Measurements from ENCODE around the gene PARD3B. TPM values are rescaled to one million over a fixed set of nuclear protein-coding genes. Genes with fewer than 3 reads are reported as not detected.

The PARD3B gene
- total and polyA plus RNA-seq, 2 of the 4 experiments (the other 2 are of a cell fraction): 3.3 to 15.6 TPM

DNA sequence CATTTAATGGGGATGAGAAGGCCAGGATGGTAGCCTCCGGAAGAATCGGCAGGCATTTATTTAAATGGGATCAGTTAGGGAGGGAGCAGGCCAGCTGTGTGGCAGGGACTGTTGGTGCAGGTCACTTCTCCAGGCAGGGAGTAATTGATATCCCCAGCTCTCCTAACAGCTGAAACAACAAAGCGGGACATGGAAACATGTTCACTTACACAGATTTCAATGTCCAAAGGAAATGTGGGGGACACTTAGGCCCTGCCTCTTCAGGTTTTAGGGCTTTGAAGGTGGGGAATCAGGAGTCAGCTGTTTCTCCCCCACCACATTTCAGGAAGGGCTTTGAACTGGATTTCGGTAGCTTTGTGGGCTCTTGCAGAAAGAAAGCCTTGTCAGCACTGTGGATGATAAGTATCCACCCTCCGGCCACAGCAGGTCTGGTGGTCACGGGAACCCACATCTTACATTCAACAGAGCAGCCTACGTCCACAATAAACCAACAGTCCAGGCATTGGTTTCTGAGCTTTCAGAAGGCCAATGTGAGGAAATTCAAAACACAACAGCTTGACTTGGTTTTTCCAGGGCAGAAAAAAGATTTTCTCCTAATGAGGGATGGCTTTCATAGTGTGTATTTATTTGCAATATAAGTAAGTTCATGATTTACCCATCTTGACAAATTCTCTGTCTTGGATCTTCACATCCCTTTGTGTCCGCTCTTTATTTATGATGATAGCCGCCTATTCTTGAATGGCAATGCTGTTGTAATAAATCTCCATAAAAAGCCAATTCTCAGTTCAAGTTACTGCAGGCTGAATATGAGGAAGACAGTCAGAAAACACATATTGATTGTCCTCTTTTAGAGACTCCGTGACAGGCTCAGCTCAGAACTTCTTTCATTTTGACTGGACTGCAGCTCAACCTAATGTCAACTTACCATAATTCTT is 1040.4 kb downstream of the PARD3B start:
- Histone ChIP-seq H3K4ac (ENCODE audit: low read depth, low read length) (no peak overlapping the region), H4K5ac (ENCODE audit: low read depth, low read length) (no peak overlapping the region), H4K8ac (ENCODE audit: low read depth in 2 of 2, low read length in 2 of 2) (no peak overlapping the region), H3K4me3 (ENCODE audit: insufficient read depth, low read depth, low read length) (no peak overlapping the region), H3K27me3 (ENCODE audit: control insufficient read depth, insufficient read depth, low read length) (no peaks in the 10 kb centered on the region), H2AK9ac (replicated peaks; ENCODE audit: low read depth, low read length, poor library complexity) (no peak overlapping the region), H2BK5ac (ENCODE audit: low read depth, low read length, poor library complexity, severe bottlenecking) (no peak overlapping the region), H2AK5ac (ENCODE audit: low read depth, low read length) (no peak overlapping the region), H3K14ac (replicated peaks; ENCODE audit: low read depth, low read length) (no peak overlapping the region), H3K9ac (ENCODE audit: low read depth, low read length) (no peak overlapping the region), H3K36me3 (ENCODE audit: control insufficient read depth, insufficient read depth, low read length) (no peaks in the 10 kb centered on the region), H2BK20ac (ENCODE audit: low read depth, low read length) (no peak overlapping the region; the same call in 1 of the 2 replicates), H3K4me1 (ENCODE audit: control insufficient read depth, insufficient read depth, low read length) (peaks cover 4% of the 10 kb centered on the region; the same call in 1 of the 2 replicates), H3K4me2 (ENCODE audit: low read depth, low read length) (no peak overlapping the region), H3K9me1 (ENCODE audit: insufficient read depth, low read length) (peaks cover 9% of the 10 kb centered on the region; the same call in 1 of the 2 replicates), H2AFZ (replicated peaks; ENCODE audit: low read length, poor library complexity) (no peak overlapping the region), H3K9me3 (ENCODE audit: control insufficient read depth, insufficient read depth, low read length) (no peaks in the 10 kb centered on the region), H3K79me1 (ENCODE audit: low read depth in 1 of 2, low read length in 2 of 2) (no peaks in the 10 kb centered on the region; a peak in 1 of 4 replicates), H3K27ac (ENCODE audit: insufficient read depth, low read length) (no peak overlapping the region), H3K18ac (ENCODE audit: low read depth, low read length) (no peak overlapping the region), H2BK120ac (ENCODE audit: low read depth, low read length) (no peak overlapping the region), H3K23ac (ENCODE audit: low read depth, low read length) (no peak overlapping the region), H4K91ac (ENCODE audit: insufficient read depth, low read depth, low read length) (no peak overlapping the region), H4K20me1 (ENCODE audit: insufficient read depth, low read length) (no peaks in the 10 kb centered on the region), H2BK15ac (ENCODE audit: low read depth, low read length) (no peak overlapping the region), H3K56ac (ENCODE audit: extremely low read depth, insufficient read depth, low read length) (no peak overlapping the region)
- ATAC-seq (ENCODE audit: low read depth): no peak
- no CpG with 5 or more reads among the region's 10 CpGs for WGBS, 2 experiments (ENCODE audit: extremely low coverage in 2 of 2, insufficient read length in 1 of 2)
- no peak for DNase-seq
- intact Hi-C loops (cut with micrococcal nuclease) (no loop called here), dilution Hi-C loops (cut with HindIII; ENCODE audit: low sequenced_read_pairs, unreplicated experiment) (no loop called here), in situ Hi-C loops (cut with MboI; ENCODE audit: low sequenced_read_pairs) (no loop called here)
- CTCF ChIA-PET: no interaction called here
- TSS peak; percentile 19 for BruUV-seq (replicated peaks)
- TF ChIP-seq SMC3 (IDR thresholded peaks at IDR 0.05; ENCODE audit: low read depth, low read length) (no peak), RFX5 (IDR thresholded peaks at IDR 0.05; ENCODE audit: low read depth, low read length) (no peak), MAZ (IDR thresholded peaks at IDR 0.05; ENCODE audit: borderline replicate concordance, low read depth, low read length) (no peak), CHD1 (IDR thresholded peaks at IDR 0.05; ENCODE audit: low read depth, low read length) (no peak), RCOR1 (IDR thresholded peaks at IDR 0.05; ENCODE audit: insufficient replicate concordance, low read length) (no peak), MAFK (IDR thresholded peaks at IDR 0.05; ENCODE audit: low read depth, low read length) (no peak), POLR2A (IDR thresholded peaks at IDR 0.05; ENCODE audit: low read depth, low read length) (no peak), NFE2L2 (IDR thresholded peaks at IDR 0.05; ENCODE audit: low read depth, low read length) (no peak), CEBPB (IDR thresholded peaks at IDR 0.05; ENCODE audit: low read depth, low read length) (no peak), RAD21 (IDR thresholded peaks at IDR 0.05; ENCODE audit: low read length) (no peak), BHLHE40 (IDR thresholded peaks at IDR 0.05; ENCODE audit: low read depth, low read length) (no peak), MXI1 (IDR thresholded peaks at IDR 0.05; ENCODE audit: borderline replicate concordance, low read depth, low read length) (no peak)
- TF ChIP-seq, protein P1, sequence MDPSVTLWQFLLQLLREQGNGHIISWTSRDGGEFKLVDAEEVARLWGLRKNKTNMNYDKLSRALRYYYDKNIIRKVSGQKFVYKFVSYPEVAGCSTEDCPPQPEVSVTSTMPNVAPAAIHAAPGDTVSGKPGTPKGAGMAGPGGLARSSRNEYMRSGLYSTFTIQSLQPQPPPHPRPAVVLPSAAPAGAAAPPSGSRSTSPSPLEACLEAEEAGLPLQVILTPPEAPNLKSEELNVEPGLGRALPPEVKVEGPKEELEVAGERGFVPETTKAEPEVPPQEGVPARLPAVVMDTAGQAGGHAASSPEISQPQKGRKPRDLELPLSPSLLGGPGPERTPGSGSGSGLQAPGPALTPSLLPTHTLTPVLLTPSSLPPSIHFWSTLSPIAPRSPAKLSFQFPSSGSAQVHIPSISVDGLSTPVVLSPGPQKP (IDR thresholded peaks at IDR 0.05; ENCODE audit: borderline replicate concordance, low read depth, low read length): no peak
- POLR2A ChIA-PET (ENCODE audit: unreplicated experiment): no interaction called here
